GM06990 (cell line): Measurements from ENCODE around the gene SIAE.
A peak's percentile ranks its signal among the peaks of the same experiment; 100 is the strongest.

Experiments used
- DNase-seq: peaks from one replicate; pipeline ENCODE4 v3.0.0-alpha.2; 2011; ENCODE audit not compliant: insufficient read length; ENCODE audit errors: extremely low read depth
- H3K27me3 ChIP-seq: replicated peaks from 2 replicates; pipeline ENCODE4 v1.6.0; 2011; ENCODE audit warnings: low read length; ENCODE audit not compliant: control insufficient read depth, insufficient read depth
- H3K36me3 ChIP-seq: 2 replicates; pipeline ENCODE4 v1.5.1; 2011; ENCODE audit warnings: low read length; ENCODE audit not compliant: control insufficient read depth, insufficient read depth
- H3K4me3 ChIP-seq: replicated peaks from 2 replicates; pipeline ENCODE4 v1.5.1; 2011; ENCODE audit warnings: low read depth, mild to moderate bottlenecking, control low read depth, low read length
- CTCF ChIP-seq: IDR thresholded peaks from 2 replicates; pipeline ENCODE4 v1.5.1; 2011; ENCODE audit warnings: low read length, control low read depth, mild to moderate bottlenecking, inconsistent platforms; ENCODE audit not compliant: insufficient read depth, poor library complexity, severe bottlenecking

SIAE gene

DNA sequence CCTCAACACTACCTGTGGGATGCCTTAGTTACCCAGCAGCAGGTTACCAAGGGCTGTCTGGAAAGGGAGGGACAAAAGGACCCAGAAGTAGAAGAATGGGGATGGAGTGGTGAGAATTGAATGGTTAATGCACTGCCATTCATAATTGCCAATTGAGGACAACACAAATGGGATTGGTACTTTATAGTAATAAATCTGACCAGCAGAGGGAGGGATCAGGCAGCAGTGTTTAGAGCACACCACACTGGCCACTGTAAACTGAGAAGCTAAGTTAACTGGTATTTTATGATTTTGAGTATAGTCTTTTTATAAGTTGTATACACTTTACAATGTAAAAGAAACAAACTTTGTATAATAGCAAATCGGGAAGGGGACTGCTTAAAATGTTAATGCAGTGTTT is 40.2 kb downstream of the SIAE start:
- peak; percentile 25 for TF ChIP-seq CTCF
- Histone ChIP-seq H3K36me3 (peaks cover 17% of the 10 kb centered on the region), H3K4me3 (no peak overlapping the region), H3K27me3 (no peaks in the 10 kb centered on the region)
- no peak for DNase-seq

DNA sequence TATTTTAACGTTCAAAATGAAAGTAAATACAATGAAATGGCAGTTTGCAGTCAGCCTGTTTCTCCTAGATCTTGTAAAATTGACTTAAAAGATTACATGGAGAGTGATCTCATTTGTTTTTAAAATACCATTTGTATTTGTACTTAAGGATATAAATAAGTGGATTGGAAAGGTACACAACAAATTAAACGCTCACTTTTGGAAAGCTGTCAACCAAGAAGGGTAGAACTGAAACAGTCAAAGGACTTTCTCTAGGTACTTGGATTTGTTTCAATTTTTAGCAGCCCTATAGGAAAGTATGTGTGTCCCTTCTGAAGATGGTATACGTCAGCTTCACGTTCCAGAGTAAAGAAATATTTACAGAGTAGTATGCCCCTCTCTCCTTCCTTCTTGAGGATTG is 43.6 kb downstream of the SIAE start:
- H3K36me3 ChIP-seq = peaks cover 29% of the 10 kb centered on the region
- TF ChIP-seq CTCF = no peak
- H3K4me3 ChIP-seq = no peak overlapping the region

DNA sequence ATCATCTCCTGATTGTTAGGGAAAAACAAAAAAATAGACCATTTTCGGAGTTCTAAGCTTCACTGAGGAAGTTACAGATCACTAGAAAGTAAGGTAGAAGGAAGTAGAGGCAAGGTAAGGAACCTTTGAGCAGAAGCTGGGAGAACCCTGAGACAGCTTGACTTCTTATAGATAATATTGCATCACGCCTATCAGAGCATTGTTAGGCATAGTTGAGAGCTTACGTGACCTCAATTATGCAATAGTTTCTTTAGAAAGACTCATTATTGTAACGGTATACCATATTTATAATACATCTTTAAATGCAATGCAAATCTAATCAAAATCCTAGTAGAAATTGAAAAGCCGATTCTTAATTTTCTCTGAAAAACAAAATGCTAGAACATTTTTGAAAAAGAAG is 46.0 kb downstream of the SIAE start:
- no peak for DNase-seq
- peaks cover 28% of the 10 kb centered on the region for H3K36me3 ChIP-seq
- TF ChIP-seq CTCF = no peak

More for the DNA sequence above, 43.6 kb downstream of the SIAE start:
- no peak for DNase-seq
- no peaks in the 10 kb centered on the region for H3K27me3 ChIP-seq

DNA sequence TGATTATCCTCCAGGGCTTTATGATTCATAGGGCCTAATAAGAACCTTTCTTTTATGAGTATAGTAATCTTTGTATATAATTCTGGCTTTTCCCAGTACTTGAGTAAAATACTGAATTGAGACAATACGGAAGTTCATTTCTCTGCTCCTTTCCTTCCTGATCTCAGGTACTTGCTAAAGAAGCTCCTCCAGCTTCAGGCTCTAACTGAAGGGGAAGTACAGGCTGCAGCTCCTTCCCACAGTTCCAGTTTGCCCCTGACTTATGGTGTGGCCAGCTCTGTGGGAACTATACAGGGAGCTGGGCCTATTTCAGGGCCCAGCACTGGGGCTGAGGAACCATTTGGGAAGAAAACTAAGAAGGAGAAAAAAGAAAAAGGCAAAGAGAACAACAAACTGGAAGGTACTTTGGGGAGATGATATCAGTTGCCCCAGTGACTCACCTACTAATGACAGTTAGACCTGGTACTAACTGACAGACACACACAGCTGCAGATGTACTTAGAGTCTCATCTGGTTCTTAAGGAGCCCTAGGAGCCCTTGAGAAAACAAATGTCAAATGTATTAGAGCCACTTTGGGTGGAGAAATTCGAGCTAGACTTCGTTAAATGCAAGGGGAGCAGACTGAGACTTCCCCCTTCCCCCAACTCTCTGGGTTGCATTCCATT is 47.9 kb downstream of the SIAE start:
- TF ChIP-seq CTCF = no peak
- no peak for DNase-seq
- Histone ChIP-seq H3K36me3 (peaks cover 19% of the 10 kb centered on the region), H3K4me3 (no peak overlapping the region), H3K27me3 (no peaks in the 10 kb centered on the region)

More for the DNA sequence above, 46.0 kb downstream of the SIAE start:
- Histone ChIP-seq H3K4me3 (no peak overlapping the region), H3K27me3 (no peaks in the 10 kb centered on the region)

GRCh38 chr11:124623861-124624525 is 49.5 kb downstream of the SIAE start:
- Histone ChIP-seq H3K4me3 (peak overlapping the region; percentile 97), H3K36me3 (peaks cover 14% of the 10 kb centered on the region), H3K27me3 (no peaks in the 10 kb centered on the region; the same call in 1 of the 2 replicates)
- no peak for DNase-seq
- TF ChIP-seq CTCF = no peak
